ENCODE measurements around the gene SLC2A8.

Gene SLC2A8

DNA sequence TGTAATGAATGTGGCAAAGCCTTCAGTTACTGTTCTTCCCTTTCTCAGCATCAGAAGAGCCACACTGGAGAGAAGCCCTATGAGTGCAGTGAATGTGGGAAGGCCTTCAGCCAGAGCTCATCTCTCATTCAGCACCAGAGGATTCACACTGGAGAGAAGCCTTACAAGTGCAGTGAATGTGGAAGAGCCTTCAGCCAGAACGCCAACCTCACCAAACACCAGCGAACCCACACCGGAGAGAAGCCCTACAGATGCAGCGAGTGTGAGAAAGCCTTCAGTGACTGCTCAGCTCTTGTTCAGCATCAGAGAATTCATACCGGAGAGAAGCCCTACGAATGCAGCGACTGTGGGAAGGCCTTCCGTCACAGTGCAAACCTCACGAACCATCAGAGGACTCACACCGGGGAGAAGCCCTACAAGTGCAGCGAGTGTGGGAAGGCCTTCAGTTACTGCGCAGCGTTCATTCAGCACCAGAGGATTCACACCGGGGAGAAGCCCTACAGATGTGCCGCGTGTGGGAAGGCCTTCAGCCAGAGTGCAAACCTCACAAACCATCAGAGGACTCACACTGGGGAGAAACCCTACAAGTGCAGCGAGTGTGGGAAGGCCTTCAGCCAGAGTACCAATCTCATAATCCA lies 47.4 kb downstream of the SLC2A8 start:
- no peak for DNase-seq

- DNase-seq, result no peak
Observed at GRCh38 chr9:127444921-127445850, 48.2 kb downstream of the SLC2A8 start.

GRCh38 chr9:127445851-127446712 lies 49.1 kb downstream of the SLC2A8 start:
- no peak for DNase-seq

GRCh38 chr9:127446713-127447415 lies 49.9 kb downstream of the SLC2A8 start:
- DNase-seq, result no peak

GRCh38 chr9:127447416-127448111 lies 50.6 kb downstream of the SLC2A8 start:
- DNase-seq, result no peak

- no peak for DNase-seq
Observed at GRCh38 chr9:127448112-127448805, 51.3 kb downstream of the SLC2A8 start.

- no peak for DNase-seq
Observed at GRCh38 chr9:127449332-127449966, 52.5 kb downstream of the SLC2A8 start.

- no peak for DNase-seq
Observed at GRCh38 chr9:127450243-127450760, 53.3 kb downstream of the SLC2A8 start.

- DNase-seq, result peak; percentile 98
Observed at GRCh38 chr9:127450830-127451607, 54.0 kb downstream of the SLC2A8 start, which contains the start of the genes LRSAM1 and RPL12. LRSAM1 (plus strand) TSS chr9:127451510; CDS start chr9:127454528, 3,018 bp downstream. RPL12 (minus strand) TSS chr9:127451406; CDS start chr9:127451317, 89 bp downstream.

- no peak for DNase-seq
Observed at GRCh38 chr9:127451608-127451857, 54.6 kb downstream of the SLC2A8 start.

- DNase-seq, result no peak
Observed at GRCh38 chr9:127451858-127452656, 55.1 kb downstream of the SLC2A8 start.

- no peak for DNase-seq
Observed at GRCh38 chr9:127452691-127453090, 55.7 kb downstream of the SLC2A8 start.

GRCh38 chr9:127455324-127455992 lies 58.5 kb downstream of the SLC2A8 start:
- no peak for DNase-seq

DNA sequence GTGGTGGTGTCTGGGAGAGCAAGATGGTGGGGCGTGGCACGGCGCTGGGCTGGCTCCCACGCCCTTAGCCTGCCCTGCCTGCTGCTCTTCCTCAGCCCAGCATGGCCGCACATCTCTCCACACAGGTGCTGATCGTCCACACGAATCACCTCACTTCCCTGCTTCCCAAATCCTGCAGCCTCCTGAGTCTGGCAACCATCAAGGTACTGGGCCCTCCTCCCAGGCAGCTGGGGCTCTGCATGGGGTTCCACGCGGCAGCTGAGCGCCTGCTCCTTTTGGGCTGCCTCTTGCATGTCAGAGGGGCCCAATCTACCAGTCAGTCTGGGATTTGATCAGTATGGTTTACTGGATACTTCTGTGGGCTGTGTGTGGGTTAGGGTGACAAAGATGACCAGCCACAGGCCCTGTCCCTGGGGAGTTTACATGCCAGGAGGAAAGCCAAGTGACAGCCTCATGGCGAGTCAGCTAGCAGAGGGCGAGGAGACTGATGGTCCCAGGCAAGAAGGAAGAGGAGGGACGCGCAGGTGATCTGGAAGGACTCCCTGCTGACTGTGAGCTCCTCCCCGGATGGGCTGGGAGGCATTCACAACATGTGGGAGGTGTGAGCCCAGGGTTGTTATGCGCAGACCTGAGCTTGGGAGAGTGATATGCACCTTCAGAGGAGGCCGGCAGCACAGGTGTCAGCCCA lies 60.4 kb downstream of the SLC2A8 start:
- no peak for DNase-seq

Measured in NCI-H2171 (cell line).